ENCODE results near the gene CHURC1.

CHURC1 gene

DNA sequence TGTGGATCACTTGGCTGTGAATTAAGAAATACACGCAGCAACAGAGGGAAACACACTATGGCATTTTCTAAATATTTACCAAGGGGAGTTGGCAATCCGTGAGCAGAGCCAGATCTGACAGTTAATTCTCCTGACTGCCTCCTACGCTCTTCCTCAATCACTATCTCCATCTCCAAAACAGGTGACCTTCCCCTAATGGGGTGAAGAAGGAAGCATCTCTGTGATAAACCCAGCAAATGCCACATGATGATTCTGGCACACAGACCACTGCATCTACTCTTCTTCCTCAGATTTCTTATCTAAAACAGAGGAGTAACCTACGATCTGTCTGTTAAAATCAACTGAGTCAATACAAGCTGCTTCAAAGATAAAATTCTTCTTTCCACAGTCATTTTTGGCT is 38.9 kb upstream of the CHURC1 start:
- H3K79me2 ChIP-seq (ENCODE audit: insufficient read depth, low read length), result no peaks in the 10 kb centered on the region
- H3K36me3 ChIP-seq (ENCODE audit: insufficient read depth, low read length), result no peaks in the 10 kb centered on the region
- H2AFZ ChIP-seq (ENCODE audit: low read length), result no peak overlapping the region
- H3K9me2 ChIP-seq (ENCODE audit: low read depth, low read length), result no peaks in the 10 kb centered on the region
- H3K27ac ChIP-seq (ENCODE audit: low read depth, low read length, poor library complexity, severe bottlenecking), result no peak overlapping the region
- H3K9ac ChIP-seq (ENCODE audit: low read length), result no peak overlapping the region
- no peak overlapping the region for H3K4me3 ChIP-seq (ENCODE audit: low read depth, low read length, poor library complexity, severe bottlenecking)
- TF ChIP-seq, protein P1, sequence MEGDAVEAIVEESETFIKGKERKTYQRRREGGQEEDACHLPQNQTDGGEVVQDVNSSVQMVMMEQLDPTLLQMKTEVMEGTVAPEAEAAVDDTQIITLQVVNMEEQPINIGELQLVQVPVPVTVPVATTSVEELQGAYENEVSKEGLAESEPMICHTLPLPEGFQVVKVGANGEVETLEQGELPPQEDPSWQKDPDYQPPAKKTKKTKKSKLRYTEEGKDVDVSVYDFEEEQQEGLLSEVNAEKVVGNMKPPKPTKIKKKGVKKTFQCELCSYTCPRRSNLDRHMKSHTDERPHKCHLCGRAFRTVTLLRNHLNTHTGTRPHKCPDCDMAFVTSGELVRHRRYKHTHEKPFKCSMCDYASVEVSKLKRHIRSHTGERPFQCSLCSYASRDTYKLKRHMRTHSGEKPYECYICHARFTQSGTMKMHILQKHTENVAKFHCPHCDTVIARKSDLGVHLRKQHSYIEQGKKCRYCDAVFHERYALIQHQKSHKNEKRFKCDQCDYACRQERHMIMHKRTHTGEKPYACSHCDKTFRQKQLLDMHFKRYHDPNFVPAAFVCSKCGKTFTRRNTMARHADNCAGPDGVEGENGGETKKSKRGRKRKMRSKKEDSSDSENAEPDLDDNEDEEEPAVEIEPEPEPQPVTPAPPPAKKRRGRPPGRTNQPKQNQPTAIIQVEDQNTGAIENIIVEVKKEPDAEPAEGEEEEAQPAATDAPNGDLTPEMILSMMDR (IDR thresholded peaks at IDR 0.05; ENCODE audit: low read length), result no peak
- no peak for TF ChIP-seq EZH2 (IDR thresholded peaks at IDR 0.05; ENCODE audit: borderline replicate concordance, low read length)
- H3K4me2 ChIP-seq (ENCODE audit: low read length), result no peak overlapping the region
- H3K4me1 ChIP-seq (ENCODE audit: insufficient read depth, low read length, severe bottlenecking), result peaks cover 6% of the 10 kb centered on the region
- H3K9me3 ChIP-seq (ENCODE audit: low read length), result no peaks in the 10 kb centered on the region
- peaks cover 10% of the 10 kb centered on the region; the same call in 1 of the 2 replicates for H3K27me3 ChIP-seq (ENCODE audit: insufficient read depth, low read length)
- no peaks in the 10 kb centered on the region for H4K20me1 ChIP-seq (ENCODE audit: insufficient read depth, low read length)
- no peaks in the 10 kb centered on the region for H3F3A ChIP-seq (ENCODE audit: insufficient read depth, low read length)

DNA sequence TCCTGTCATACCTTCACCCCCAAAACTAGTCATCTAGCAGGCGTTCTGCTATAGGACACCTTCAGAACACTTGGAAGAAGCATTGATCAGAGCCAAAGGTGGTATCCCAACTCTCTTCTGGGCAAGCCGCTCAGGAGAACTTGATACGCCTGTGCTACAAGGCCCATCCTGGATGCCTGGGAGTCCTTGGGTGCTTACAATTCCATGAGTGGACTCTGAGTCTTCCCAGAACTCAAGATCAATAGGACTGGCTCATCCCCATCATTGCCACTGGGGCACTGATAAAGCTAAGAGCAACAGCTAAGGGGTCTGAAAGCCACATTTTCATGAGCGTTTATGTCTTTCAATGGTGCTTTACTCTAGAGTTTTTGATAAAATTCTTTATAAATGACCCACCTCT is 36.4 kb upstream of the CHURC1 start:
- H3F3A ChIP-seq (ENCODE audit: insufficient read depth, low read length), result no peaks in the 10 kb centered on the region
- H3K36me3 ChIP-seq (ENCODE audit: insufficient read depth, low read length), result no peaks in the 10 kb centered on the region
- TF ChIP-seq EZH2 (IDR thresholded peaks at IDR 0.05; ENCODE audit: borderline replicate concordance, low read length), result no peak
- TF ChIP-seq, protein P1 (IDR thresholded peaks at IDR 0.05; ENCODE audit: low read length), result no peak
- no peaks in the 10 kb centered on the region for H3K9me2 ChIP-seq (ENCODE audit: low read depth, low read length)
- H3K9me3 ChIP-seq (ENCODE audit: low read length), result no peaks in the 10 kb centered on the region
- no peaks in the 10 kb centered on the region for H4K20me1 ChIP-seq (ENCODE audit: insufficient read depth, low read length)
- no peak overlapping the region for H3K9ac ChIP-seq (ENCODE audit: low read length)
- H3K4me2 ChIP-seq (ENCODE audit: low read length), result no peak overlapping the region
- H3K79me2 ChIP-seq (ENCODE audit: insufficient read depth, low read length), result no peaks in the 10 kb centered on the region
- no peak overlapping the region for H3K27ac ChIP-seq (ENCODE audit: low read depth, low read length, poor library complexity, severe bottlenecking)
- H3K4me1 ChIP-seq (ENCODE audit: insufficient read depth, low read length, severe bottlenecking), result peaks cover 13% of the 10 kb centered on the region
- 0 out of 2 replicates have a peak, but pooled peaks cover 6% of the 10 kb centered on the region for H3K27me3 ChIP-seq (ENCODE audit: insufficient read depth, low read length)
- H3K4me3 ChIP-seq (ENCODE audit: low read depth, low read length, poor library complexity, severe bottlenecking), result no peak overlapping the region
- H2AFZ ChIP-seq (ENCODE audit: low read length), result no peak overlapping the region

DNA sequence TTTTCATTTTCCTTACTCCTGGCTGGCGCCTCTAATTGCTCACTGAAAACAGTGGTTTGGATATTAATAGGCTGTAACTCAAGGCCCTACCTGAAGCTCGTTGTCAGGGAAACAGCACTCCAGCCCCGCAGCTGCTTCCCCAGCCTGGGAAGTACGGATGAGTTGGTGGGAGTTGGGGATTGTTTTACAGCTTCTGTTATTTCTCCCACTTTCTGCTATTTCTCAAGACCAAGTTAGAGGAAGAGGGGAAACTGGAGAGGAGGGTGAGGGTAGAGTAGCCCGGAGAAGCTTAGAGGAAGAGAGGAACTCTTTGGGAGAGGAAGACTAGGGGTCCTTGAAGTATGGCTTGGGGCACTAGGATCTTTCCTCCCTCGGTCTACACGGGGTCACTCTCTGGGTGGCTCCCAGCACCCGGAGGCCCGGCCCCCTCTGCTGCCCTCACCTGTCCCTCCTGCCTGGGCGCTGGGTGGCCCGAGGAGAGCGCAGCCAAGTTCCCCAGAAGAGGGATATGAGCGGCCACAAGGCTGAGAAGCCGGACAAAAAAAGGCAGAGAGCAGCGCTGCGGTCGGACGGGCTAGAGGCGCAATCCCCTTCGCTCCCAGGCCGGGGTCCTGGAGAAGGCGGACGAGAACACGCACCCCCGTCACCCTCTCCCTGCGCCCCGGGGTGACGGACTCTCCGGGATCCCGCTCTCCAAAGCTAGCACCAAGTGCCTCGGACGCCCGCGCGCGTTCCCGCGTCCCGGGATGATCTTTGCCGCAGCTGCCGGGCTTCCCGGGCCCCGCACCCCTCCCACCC is 35.2 kb upstream of the CHURC1 start:
- H3K9me3 ChIP-seq (ENCODE audit: low read length), result no peaks in the 10 kb centered on the region
- 0 out of 2 replicates have a peak, but pooled peaks cover 6% of the 10 kb centered on the region for H3K27me3 ChIP-seq (ENCODE audit: insufficient read depth, low read length)
- peak overlapping the region; percentile 71 for H3K4me3 ChIP-seq (ENCODE audit: low read depth, low read length, poor library complexity, severe bottlenecking)
- no peak overlapping the region for H3K27ac ChIP-seq (ENCODE audit: low read depth, low read length, poor library complexity, severe bottlenecking)
- H3K4me2 ChIP-seq (ENCODE audit: low read length), result peak overlapping the region; percentile 98
- H3K9ac ChIP-seq (ENCODE audit: low read length), result no peak overlapping the region; the same call in 1 of the 2 replicates
- TF ChIP-seq EZH2 (IDR thresholded peaks at IDR 0.05; ENCODE audit: borderline replicate concordance, low read length), result no peak
- peaks cover 13% of the 10 kb centered on the region for H3K4me1 ChIP-seq (ENCODE audit: insufficient read depth, low read length, severe bottlenecking)
- H3K79me2 ChIP-seq (ENCODE audit: insufficient read depth, low read length), result no peaks in the 10 kb centered on the region
- no peaks in the 10 kb centered on the region for H3F3A ChIP-seq (ENCODE audit: insufficient read depth, low read length)
- H2AFZ ChIP-seq (ENCODE audit: low read length), result no peak overlapping the region
- no peaks in the 10 kb centered on the region for H3K9me2 ChIP-seq (ENCODE audit: low read depth, low read length)
- no peaks in the 10 kb centered on the region for H4K20me1 ChIP-seq (ENCODE audit: insufficient read depth, low read length)
- no peaks in the 10 kb centered on the region for H3K36me3 ChIP-seq (ENCODE audit: insufficient read depth, low read length)

Data from OCI-LY1 (cell line).